PFSK-1 (cell line): ENCODE data around the gene ACSS2.

Source experiments
- FOXP2 ChIP-seq: optimal IDR thresholded peaks from 2 replicates; pipeline ENCODE3; 2011; ENCODE audit warnings: borderline replicate concordance, control low read depth, inconsistent platforms; ENCODE audit not compliant: insufficient read depth; ENCODE audit errors: extremely low read length, extremely low read depth
- POLR2AphosphoS5 ChIP-seq: IDR thresholded peaks from 2 replicates; pipeline ENCODE4 v1.6.1; 2012; ENCODE audit warnings: low read depth, mild to moderate bottlenecking, control low read depth, low read length, moderate library complexity
- SIN3A ChIP-seq: IDR thresholded peaks from 2 replicates; pipeline ENCODE4 v1.6.1; 2012; ENCODE audit warnings: mild to moderate bottlenecking, low read length, moderate library complexity, borderline replicate concordance; ENCODE audit not compliant: insufficient read depth
- TAF1 ChIP-seq: IDR thresholded peaks from 2 replicates; pipeline ENCODE4 v1.6.1; 2012; ENCODE audit warnings: low read length, control low read depth, borderline replicate concordance; ENCODE audit not compliant: insufficient read depth
- TF ChIP-seq, protein P1 (sequence below), 2 experiments: IDR thresholded peaks; 2 replicates each; pipeline versions ENCODE4 v1.6.1 to v1.8.0; 2011 to 2012; ENCODE audit warnings: low read depth in 2 of 2, low read length in 2 of 2, control low read depth in 1 of 2, inconsistent platforms in 1 of 2, mild to moderate bottlenecking in 1 of 2, moderate library complexity in 1 of 2; ENCODE audit not compliant: insufficient read depth in 1 of 2

DNA sequence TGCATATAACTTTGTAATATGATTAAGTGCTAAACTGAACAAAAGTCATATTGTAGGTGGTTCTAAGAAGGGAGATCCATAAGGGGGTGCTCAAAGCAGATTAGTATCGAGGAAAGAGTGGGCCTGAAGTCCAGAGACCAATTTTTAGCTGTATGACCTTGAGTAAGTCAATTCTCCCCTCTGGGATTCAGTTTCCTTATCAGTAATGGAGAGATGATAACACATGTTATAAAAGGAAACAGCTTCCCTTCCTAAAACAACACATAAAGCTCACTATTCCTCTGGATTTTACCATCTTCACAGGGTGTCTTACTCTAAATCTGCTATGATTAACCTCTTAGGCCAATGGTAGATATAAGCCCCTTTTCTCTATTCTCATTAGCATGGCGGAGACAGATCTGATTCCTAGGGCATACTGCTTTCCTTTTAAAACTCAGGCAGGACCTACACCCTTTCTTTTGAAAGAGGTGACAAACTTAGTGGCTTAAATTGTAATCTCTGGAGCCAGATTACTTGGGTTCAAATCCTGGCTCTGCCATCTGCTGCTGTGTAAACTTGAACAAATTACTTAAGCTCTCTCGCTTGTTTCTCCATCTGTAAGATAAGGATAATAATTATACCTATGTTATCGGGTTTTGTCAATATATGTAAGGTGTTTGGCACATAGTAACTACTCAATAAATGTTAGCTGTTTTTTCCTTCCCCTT, 39.5 kb downstream of the ACSS2 start:
- TF ChIP-seq POLR2AphosphoS5 (no peak), TAF1 (no peak), SIN3A (no peak), FOXP2 (no peak)
- TF ChIP-seq, protein P1, sequence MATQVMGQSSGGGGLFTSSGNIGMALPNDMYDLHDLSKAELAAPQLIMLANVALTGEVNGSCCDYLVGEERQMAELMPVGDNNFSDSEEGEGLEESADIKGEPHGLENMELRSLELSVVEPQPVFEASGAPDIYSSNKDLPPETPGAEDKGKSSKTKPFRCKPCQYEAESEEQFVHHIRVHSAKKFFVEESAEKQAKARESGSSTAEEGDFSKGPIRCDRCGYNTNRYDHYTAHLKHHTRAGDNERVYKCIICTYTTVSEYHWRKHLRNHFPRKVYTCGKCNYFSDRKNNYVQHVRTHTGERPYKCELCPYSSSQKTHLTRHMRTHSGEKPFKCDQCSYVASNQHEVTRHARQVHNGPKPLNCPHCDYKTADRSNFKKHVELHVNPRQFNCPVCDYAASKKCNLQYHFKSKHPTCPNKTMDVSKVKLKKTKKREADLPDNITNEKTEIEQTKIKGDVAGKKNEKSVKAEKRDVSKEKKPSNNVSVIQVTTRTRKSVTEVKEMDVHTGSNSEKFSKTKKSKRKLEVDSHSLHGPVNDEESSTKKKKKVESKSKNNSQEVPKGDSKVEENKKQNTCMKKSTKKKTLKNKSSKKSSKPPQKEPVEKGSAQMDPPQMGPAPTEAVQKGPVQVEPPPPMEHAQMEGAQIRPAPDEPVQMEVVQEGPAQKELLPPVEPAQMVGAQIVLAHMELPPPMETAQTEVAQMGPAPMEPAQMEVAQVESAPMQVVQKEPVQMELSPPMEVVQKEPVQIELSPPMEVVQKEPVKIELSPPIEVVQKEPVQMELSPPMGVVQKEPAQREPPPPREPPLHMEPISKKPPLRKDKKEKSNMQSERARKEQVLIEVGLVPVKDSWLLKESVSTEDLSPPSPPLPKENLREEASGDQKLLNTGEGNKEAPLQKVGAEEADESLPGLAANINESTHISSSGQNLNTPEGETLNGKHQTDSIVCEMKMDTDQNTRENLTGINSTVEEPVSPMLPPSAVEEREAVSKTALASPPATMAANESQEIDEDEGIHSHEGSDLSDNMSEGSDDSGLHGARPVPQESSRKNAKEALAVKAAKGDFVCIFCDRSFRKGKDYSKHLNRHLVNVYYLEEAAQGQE (IDR thresholded peaks at IDR 0.05; ENCODE audit: insufficient read depth in 1 of 2, low read depth in 2 of 2, low read length in 2 of 2), result no peak
